GM19467 (cell line): Measurements from ENCODE around the gene HCN1.
"Not testable (repeated sequence)": the region's sequence is repeated elsewhere in the genome, so short reads cannot be mapped to it uniquely, and the experiment has no call there.

ENCODE experiments used
- ATAC-seq: cut with Tn5 transposase; IDR thresholded peaks from one replicate; pipeline ENCODE4 v1.9.1; 2021; ENCODE audit warnings: mild to moderate bottlenecking, moderate library complexity; ENCODE audit not compliant: unreplicated experiment

The HCN1 gene

GRCh38 chr5:45622365-45622764 is 73.8 kb downstream of the HCN1 start:
- no peak for ATAC-seq

GRCh38 chr5:45617859-45618416 is 78.2 kb downstream of the HCN1 start:
- ATAC-seq: no peak

DNA sequence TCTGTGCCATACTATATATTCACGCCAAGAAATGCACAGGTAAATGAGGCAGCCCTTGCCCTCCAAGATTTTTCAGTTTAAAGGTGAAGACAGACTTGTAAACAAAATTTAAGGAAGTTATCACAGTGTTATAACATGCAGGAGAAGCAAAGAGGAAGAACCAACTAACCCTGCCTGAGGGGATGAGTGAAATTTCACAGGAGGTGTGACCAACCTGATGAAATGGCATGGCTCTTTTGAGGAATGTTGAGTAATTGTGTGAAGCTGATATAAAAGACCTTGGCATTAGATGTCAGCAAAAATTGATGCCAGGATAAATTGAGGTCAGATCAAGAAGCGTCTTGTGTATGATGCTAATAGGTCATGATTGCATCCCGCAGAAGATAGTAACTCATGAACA is 86.5 kb downstream of the HCN1 start:
- ATAC-seq: no peak

- no peak for ATAC-seq
Observed at GRCh38 chr5:45604092-45604491, 92.1 kb downstream of the HCN1 start.

DNA sequence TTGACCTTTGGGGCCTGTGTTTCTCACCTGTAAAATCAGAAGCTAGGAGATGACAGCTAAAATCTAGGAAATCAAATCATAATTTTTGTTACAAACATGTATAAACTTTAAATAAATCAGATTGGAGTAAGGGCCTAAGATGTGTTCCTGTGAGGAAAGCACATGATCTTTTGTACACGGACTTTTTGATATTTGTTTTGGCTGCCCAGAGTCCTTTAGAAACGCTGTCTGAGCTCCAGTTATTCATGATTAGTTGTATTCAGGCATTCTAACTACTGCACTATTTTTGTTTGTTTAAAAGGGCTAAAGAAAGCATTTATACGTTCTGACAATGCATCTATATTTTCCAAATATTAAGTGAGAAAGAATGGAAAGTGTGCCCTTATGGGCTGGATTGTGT is 94.8 kb downstream of the HCN1 start:
- no peak for ATAC-seq

DNA sequence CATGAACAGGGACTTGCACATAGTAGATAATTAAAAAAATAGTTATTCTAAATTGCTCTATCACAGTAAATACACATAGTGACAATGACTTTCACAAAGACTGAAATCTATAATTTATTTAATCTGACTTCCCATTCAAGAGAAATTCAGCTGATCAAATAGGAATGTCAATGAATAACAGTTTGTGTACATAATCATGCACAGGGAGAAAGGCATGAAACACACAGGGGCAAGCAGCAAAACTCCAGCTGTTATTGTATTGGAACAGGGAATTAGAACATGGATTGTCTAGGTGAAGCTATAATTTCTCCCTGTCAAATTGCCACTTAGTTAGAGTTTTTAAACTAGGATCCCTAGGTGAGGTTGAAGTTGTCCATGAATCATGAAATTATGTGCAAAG is 99.9 kb downstream of the HCN1 start:
- ATAC-seq: no peak

DNA sequence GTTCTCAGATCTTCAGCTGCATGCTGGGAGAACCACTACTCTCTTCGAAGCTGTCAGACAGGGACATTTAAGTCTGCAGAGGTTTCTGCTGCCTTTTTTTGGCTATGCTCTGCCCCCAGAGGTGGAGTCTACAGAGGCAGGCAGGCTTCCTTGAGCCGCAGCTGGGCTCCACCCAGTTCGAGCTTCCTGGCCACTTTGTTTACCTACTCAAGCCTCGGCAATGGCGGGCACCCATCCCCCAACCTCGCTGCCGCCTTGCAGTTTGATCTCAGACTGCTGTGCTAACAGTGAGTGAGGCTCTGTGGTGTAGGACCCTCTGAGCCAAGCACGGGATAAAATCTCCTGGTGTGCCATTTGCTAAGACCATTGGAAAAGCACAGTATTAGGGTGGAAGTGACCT is 110.2 kb downstream of the HCN1 start:
- ATAC-seq: not testable (repeated sequence)

GRCh38 chr5:45578270-45578669 is 117.9 kb downstream of the HCN1 start:
- ATAC-seq: no peak

DNA sequence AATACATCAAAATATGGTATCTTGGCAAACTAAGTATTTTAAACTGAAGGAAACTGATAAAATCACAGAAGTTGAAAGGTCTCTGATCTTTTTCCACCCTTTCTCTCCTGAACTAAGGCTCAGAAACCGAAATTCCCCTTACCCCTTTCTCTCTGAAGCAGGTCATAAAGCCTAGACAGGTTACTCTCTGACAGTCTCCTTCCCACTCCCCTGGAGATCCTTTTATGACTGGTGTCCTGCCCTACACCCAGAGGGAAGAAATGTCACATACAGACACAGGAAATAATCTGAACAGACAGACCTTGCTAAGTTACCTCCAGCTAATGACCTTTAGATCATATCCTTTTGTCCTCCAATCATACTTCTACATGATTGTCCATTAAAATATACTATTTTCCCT is 127.4 kb downstream of the HCN1 start:
- no peak for ATAC-seq

- no peak for ATAC-seq
Observed at GRCh38 chr5:45542421-45542820, 153.8 kb downstream of the HCN1 start.

DNA sequence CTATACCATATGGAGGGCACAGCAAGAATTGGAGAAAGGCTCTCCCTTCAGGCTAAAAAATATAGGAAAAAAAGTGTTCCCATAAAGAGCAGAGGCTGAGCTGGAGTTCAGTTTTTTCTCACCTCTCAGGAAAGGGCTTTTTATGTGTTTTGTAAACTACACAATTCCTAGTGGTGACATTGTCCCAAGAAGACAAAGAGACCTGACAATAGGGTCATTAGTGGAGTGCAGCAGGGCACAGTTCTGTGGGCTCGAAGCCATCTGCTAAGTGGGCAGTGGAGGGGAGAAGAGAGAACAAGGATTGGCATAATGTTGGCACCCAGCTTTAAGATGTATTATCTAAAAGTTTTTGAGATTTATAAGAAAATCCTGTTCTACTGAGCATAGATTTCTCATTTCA is 162.5 kb downstream of the HCN1 start:
- no peak for ATAC-seq

DNA sequence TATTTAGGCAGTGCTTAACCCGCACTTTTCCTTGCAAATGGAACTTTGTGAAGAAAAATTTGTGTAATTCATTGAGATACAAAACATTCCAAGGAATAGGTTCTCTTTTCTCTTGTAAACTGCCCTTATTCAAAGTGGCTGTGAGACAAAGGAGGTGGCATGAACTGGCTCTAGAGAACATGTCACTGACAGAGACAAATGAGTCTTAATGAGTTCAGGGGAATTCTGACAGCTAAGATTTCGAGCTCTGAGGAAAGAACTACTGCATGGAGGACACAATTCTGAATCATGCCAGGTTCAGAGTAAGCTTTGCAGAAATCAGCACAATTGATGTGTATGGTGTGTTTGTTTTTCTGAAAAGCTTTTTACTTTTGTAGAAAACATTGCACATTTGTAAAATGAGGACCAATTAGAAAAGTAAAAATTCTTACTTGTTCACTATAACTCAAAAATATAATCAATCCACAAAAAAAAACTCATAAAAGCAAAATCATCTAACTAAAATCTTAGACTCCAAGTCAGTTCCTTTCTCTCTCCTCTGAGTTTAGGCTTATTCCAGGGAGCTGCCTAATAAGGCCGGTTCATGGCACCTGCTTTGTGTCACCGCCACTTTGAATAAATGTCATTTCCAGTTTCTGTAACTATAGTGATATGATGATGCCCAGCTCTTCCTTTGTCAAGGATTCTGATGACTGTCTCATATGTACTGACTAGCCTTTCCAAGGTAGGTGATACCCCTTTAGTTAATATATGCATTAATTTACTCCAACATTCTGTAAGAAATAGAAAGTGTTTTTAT is 163.2 kb downstream of the HCN1 start:
- ATAC-seq: no peak

DNA sequence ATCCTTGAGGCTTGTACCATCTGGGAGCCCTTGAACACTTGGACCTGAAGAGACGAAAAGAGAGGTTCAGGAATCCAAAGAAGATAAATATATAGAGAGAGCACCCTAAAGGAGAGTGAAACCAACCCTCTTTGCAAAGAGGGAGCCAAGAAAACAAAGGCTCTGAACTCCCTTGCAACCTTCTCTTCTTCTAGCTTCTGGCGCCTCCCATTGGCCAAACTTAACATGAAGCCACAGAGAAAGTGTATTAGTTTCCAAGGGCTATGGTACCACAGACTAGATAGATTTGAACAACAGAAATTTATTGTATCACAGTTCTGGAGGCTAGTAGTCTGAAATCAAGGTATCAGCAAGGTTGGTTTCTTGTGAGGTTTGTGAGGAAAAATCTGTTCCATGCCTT is 175.1 kb downstream of the HCN1 start:
- no peak for ATAC-seq

- no peak for ATAC-seq
Observed at GRCh38 chr5:45512521-45512920, 183.7 kb downstream of the HCN1 start.

- no peak for ATAC-seq
Observed at GRCh38 chr5:45509371-45509770, 186.8 kb downstream of the HCN1 start.

- no peak for ATAC-seq
Observed at GRCh38 chr5:45508135-45508534, 188.0 kb downstream of the HCN1 start.

DNA sequence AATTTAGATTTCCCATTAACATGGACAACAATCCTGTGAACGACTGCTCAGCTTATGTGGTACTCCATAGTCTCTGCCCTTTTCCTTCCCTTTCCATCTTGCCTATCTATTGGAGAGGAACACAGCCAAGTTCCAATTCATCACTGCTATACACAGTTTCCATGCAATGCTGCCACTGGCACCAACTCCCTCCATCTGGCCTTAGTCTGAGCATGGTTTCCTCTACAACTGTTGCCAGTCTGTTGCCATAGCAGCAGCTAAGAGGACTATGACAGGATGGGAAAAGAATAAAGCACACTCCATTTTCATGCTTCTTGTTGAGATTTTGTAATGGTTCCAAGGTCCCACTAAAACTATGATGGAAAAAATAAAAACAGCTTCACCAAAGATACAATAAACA is 189.0 kb downstream of the HCN1 start:
- no peak for ATAC-seq

- not testable (repeated sequence) for ATAC-seq
Observed at GRCh38 chr5:45499006-45499405, 197.2 kb downstream of the HCN1 start.

- no peak for ATAC-seq
Observed at GRCh38 chr5:45491368-45491767, 204.8 kb downstream of the HCN1 start.

- ATAC-seq: no peak
Observed at GRCh38 chr5:45484781-45485180, 211.4 kb downstream of the HCN1 start.

GRCh38 chr5:45454114-45454513 is 242.1 kb downstream of the HCN1 start:
- ATAC-seq: no peak

GRCh38 chr5:45444856-45445255 is 251.3 kb downstream of the HCN1 start:
- ATAC-seq: not testable (repeated sequence)

DNA sequence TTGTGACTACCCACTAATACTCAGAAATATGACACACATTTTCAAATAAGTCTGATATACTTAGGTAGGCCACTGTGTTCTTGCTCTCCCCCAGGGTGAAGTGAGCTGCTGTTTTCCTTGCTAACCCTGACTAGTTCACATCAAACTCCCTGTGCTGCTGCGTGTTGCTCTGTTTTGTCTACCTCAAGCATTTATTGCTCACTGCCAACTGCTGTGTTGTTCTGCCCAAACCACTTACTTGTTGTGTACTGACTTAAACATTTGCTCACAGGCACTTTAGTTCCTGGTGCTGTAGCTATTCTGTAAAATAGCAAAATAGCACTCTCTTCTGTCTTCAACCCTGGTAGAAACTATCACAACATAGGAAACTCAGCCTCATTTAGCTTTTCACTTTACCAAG is 255.7 kb downstream of the HCN1 start:
- no peak for ATAC-seq
